ENCODE data around the gene COL27A1. TPM values are rescaled to one million over a fixed set of nuclear protein-coding genes. Genes with fewer than 3 reads are reported as not detected.
A peak's percentile ranks its signal among the peaks of the same experiment; 100 is the strongest.

COL27A1 gene
- total and polyA plus RNA-seq, 9 of the 15 experiments (the other 6 are each of a cell fraction or from before 2014, with no cell fraction given), result 0.07 TPM; not detected in 8

- BruUV-seq (replicated peaks), result no TSS peak
- DNase-seq (ENCODE audit: extremely low read depth in 1 of 4, low spot score in 3 of 4) (peak; percentile 19 to 36 (median 25)), ATAC-seq (peak; percentile 72), FAIRE-seq (no peak)
- H2AFZ ChIP-seq (ENCODE audit: low read depth, low read length), result no peak overlapping the region
- no peaks in the 10 kb centered on the region for H3K79me2 ChIP-seq (ENCODE audit: control insufficient read depth, insufficient read depth, low read length)
- no peaks in the 10 kb centered on the region for H3K9me1 ChIP-seq (ENCODE audit: control insufficient read depth, insufficient read depth, low read length)
- peaks cover 7% of the 10 kb centered on the region for H4K20me1 ChIP-seq (replicated peaks; ENCODE audit: control insufficient read depth, insufficient read depth, low read length)
- H3K4me3 ChIP-seq, result no peak overlapping the region
- 0% methylated on average over 3 of the region's 3 CpGs for WGBS (ENCODE audit: insufficient coverage, low coverage, missing lambda C conversion rate)
- H3K9me3 ChIP-seq (replicated peaks; ENCODE audit: control insufficient read depth, insufficient read depth, low read depth, low read length), result no peaks in the 10 kb centered on the region
- CTCF ChIA-PET (ENCODE audit: low intra/inter-chr PET ratio), result no interaction called here
- no peaks in the 10 kb centered on the region for H3K36me3 ChIP-seq (ENCODE audit: control insufficient read depth, insufficient read depth, low read length)
- intact Hi-C loops (cut with micrococcal nuclease), result no loop called here
- peaks cover 0 to 2% of the 10 kb centered on the region in 2 experiments; a peak in 1 of 5 replicates for H3K27me3 ChIP-seq (ENCODE audit: control insufficient read depth in 2 of 2, insufficient read depth in 2 of 2, low read length in 2 of 2)
- no peak overlapping the region for H3K4me2 ChIP-seq (ENCODE audit: insufficient read depth, low read length)
- H3K9ac ChIP-seq (ENCODE audit: insufficient read depth in 1 of 2, low read depth in 2 of 2, low read length in 2 of 2), result no peak overlapping the region
- POLR2A ChIA-PET, result no interaction called here
- no peak overlapping the region for H3K27ac ChIP-seq (ENCODE audit: extremely low read depth, low read depth, low read length)
- H3K4me1 ChIP-seq (replicated peaks in 1 of 2; ENCODE audit: control insufficient read depth in 2 of 2, insufficient read depth in 2 of 2, low read length in 2 of 2), result no peaks in the 10 kb centered on the region
- in situ Hi-C loops (cut with MboI), result no loop called here
- TF ChIP-seq NFIC (IDR thresholded peaks at IDR 0.05), result peak; percentile 87
- no peak for TF ChIP-seq RFX5 (IDR thresholded peaks at IDR 0.05; ENCODE audit: low read depth, low read length)
- no peak for TF ChIP-seq ZNF253 (CRISPR knock-in tag; conservative IDR thresholded peaks at IDR 0.05)
- TF ChIP-seq ZNF280A (IDR thresholded peaks at IDR 0.05; ENCODE audit: low read depth, partially characterized antibody), result no peak
- TF ChIP-seq HES1 (IDR thresholded peaks at IDR 0.05; ENCODE audit: low read depth), result no peak
- no peak for TF ChIP-seq NCOR1 (IDR thresholded peaks at IDR 0.05)
- TF ChIP-seq FOXP4 (CRISPR knock-in tag; IDR thresholded peaks at IDR 0.05; ENCODE audit: borderline replicate concordance), result no peak
- TF ChIP-seq RNF2 (IDR thresholded peaks at IDR 0.05), result no peak
- no peak for TF ChIP-seq TGIF2 (CRISPR knock-in tag; IDR thresholded peaks at IDR 0.05)
- no peak for TF ChIP-seq ZNF175 (CRISPR knock-in tag; IDR thresholded peaks at IDR 0.05; ENCODE audit: low read depth)
- no peak for TF ChIP-seq CGGBP1 (CRISPR knock-in tag; IDR thresholded peaks at IDR 0.05)
- TF ChIP-seq ZNF785 (CRISPR knock-in tag; IDR thresholded peaks at IDR 0.05), result no peak
- no peak for TF ChIP-seq KLF1 (tag; IDR thresholded peaks at IDR 0.05)
- no peak for TF ChIP-seq ZNF586 (CRISPR knock-in tag; conservative IDR thresholded peaks at IDR 0.05)
- no peak for TF ChIP-seq GTF2A2 (tag; IDR thresholded peaks at IDR 0.05)
- TF ChIP-seq ZNF263 (CRISPR knock-in tag; IDR thresholded peaks at IDR 0.05; ENCODE audit: borderline replicate concordance), result no peak
- TF ChIP-seq CTBP1 (IDR thresholded peaks at IDR 0.05; ENCODE audit: borderline replicate concordance), result no peak
- TF ChIP-seq MTA1 (IDR thresholded peaks at IDR 0.05; ENCODE audit: borderline replicate concordance), result no peak
- TF ChIP-seq HNRNPLL (IDR thresholded peaks at IDR 0.05; ENCODE audit: low read depth, low read length, poor library complexity, severe bottlenecking), result no peak
- peak in 1 of 2 experiments; percentile 78; a peak in 2 of 4 replicates for TF ChIP-seq RCOR1 (IDR thresholded peaks at IDR 0.05; ENCODE audit: borderline replicate concordance in 1 of 2, low read depth in 2 of 2, low read length in 2 of 2)
These were observed 28.7 kb downstream of the COL27A1 start for GRCh38 chr9:114184071-114184470.

Data from K562 (cell line).